GM12891 (cell line): ENCODE measurements around the gene ARAP2.

Source experiments
- PAX5 ChIP-seq: IDR thresholded peaks from 2 replicates; pipeline ENCODE4 v1.6.1; 2011; ENCODE audit warnings: low read length, moderate library complexity, mild to moderate bottlenecking; ENCODE audit not compliant: insufficient read depth, severe bottlenecking
- POLR2A ChIP-seq: IDR thresholded peaks from 2 replicates; pipeline ENCODE4 v1.6.1; 2011; ENCODE audit warnings: low read depth, low read length, control low read depth
- POLR2AphosphoS5 ChIP-seq: IDR thresholded peaks from 2 replicates; pipeline ENCODE4 v1.6.1; 2011; ENCODE audit warnings: low read depth, low read length, control low read depth
- POU2F2 ChIP-seq: IDR thresholded peaks from 2 replicates; pipeline ENCODE4 v1.6.1; 2011; ENCODE audit warnings: low read depth, mild to moderate bottlenecking, control low read depth, low read length, moderate library complexity
- TAF1 ChIP-seq: IDR thresholded peaks from 2 replicates; pipeline ENCODE4 v1.6.1; 2011; ENCODE audit warnings: low read depth, low read length, control low read depth

DNA sequence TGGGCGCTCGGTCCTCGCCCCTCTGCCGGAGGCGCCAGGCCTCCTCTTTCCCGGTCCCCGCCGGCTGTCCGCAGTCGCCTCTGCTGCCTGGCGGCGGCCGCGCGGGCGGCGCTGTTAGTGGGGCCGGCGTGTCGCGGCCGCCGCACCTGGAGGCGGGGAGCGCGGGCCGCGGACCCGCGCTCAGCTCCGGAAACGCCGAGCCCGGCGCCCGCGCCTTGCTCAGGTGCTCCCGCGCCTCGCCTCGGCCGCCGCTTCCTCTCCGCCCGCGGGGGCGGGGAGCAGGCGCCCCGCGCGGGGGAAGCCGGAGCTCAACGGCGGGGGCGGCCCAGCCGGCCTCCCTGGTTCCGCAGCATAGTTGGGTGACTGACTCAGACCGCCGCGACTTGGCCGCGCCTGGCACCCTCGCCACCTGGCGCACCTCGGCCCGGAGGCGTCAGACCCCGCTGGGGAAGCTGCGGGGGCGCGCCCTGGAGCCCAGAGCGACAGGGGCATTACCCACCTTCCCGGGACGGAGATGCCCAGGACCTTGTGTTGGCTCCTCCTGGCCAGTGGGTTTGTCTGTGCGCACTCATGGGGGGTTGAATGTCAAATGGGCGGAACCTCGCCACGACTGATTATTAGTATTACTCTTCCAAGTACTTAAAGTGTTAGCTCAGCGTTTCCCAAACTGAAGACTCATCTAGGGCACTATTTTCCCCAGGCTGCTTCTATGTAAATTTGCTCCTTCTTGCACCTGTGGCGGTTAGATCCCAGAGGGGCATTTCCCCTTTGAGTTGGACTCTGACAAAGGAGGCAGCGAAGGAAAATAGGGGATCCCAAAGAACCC lies at the start of gene ARAP2:
- TF ChIP-seq PAX5 (peak; percentile 76), POLR2A (0 out of 2 replicates have a peak, but pooled peaks have one; percentile 52), POLR2AphosphoS5 (peak; percentile 46; the same call in 1 of the 2 replicates), TAF1 (peak; percentile 55; the same call in 1 of the 2 replicates), POU2F2 (no peak)
